ENCODE results near the gene PARP14. TPM values are rescaled to one million over a fixed set of nuclear protein-coding genes. Genes with fewer than 3 reads are reported as not detected.
"Not testable (repeated sequence)": the region's sequence is repeated elsewhere in the genome, so short reads cannot be mapped to it uniquely, and the experiment has no call there.

The PARP14 gene
- total RNA-seq, 4 donors from 2014 or later, result 35.9 to 211 (median 56.7) TPM

DNA sequence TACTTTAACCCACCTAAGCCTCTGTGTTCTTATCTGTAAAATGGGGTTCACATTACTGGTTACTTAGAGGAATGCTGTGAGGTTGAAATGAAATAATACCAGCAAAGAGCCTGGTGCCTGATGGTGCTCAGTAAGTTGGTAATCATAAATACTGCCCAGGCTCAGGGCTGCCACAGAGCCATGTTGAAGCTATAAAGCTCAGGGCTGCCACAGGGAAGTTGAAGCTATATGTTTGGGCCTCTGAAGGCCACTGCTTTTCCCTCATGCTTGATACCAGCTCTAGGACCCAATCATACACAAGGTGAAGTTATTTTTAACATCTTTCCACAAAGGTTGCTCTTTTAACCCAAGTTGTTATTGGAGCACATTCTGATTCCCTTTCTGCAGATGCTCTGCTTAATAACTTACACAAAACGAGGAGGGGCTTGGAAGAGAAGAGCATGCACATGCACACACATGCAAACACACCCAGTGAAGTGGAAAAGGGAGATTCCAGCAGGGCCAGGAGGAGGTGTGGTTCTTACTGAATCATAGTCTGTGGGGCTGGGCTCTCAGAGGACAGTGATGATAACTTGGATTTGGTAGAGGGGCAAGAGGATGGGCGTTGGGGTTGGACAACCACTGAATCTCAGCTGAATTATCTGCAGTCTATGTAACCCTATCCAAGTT lies 17.4 kb downstream of the PARP14 start:
- 72 to 89% methylated on average over 2 of the region's 2 CpGs for WGBS, 2 donors (ENCODE audit: low coverage in 1 of 2)
- Histone ChIP-seq H3K36me3 (peaks cover 0 to 48% (median 8%) of the 10 kb centered on the region in 4 donors), H3K27ac (no peak overlapping the region), H3K27me3 (no peaks in the 10 kb centered on the region), H3K4me3 (no peak overlapping the region), H3K4me1 (no peaks in the 10 kb centered on the region), H3K9me3 (no peaks in the 10 kb centered on the region)
- in situ Hi-C loops (cut with MboI; ENCODE audit: low pct_ligation_motif_present in 1 of 4, low pct_unique_long_range_greater_than_20kb in 1 of 4, low sequenced_read_pairs in 3 of 4), result loop anchor here in 2 of 4 donors (25.0 kb wide), 2 partner anchors 286 to 311 kb away; partner anchors contain the start of genes FAM162A (in 1 of the 2), MIX23 (in 1 of the 2) and WDR5B (in 1 of the 2)
- DNase-seq, result no peak
- TF ChIP-seq POLR2AphosphoS5 (IDR thresholded peaks at IDR 0.05) (no peak), EP300 (IDR thresholded peaks at IDR 0.05; ENCODE audit: low read depth) (no peak), POLR2A (IDR thresholded peaks at IDR 0.05) (no peak)
- TF ChIP-seq, protein P1, sequence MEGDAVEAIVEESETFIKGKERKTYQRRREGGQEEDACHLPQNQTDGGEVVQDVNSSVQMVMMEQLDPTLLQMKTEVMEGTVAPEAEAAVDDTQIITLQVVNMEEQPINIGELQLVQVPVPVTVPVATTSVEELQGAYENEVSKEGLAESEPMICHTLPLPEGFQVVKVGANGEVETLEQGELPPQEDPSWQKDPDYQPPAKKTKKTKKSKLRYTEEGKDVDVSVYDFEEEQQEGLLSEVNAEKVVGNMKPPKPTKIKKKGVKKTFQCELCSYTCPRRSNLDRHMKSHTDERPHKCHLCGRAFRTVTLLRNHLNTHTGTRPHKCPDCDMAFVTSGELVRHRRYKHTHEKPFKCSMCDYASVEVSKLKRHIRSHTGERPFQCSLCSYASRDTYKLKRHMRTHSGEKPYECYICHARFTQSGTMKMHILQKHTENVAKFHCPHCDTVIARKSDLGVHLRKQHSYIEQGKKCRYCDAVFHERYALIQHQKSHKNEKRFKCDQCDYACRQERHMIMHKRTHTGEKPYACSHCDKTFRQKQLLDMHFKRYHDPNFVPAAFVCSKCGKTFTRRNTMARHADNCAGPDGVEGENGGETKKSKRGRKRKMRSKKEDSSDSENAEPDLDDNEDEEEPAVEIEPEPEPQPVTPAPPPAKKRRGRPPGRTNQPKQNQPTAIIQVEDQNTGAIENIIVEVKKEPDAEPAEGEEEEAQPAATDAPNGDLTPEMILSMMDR (IDR thresholded peaks at IDR 0.05), result no peak
- intact Hi-C loops (cut with DNase I; ENCODE audit: low total_unique reads), result no loop called here

GRCh38 chr3:122700193-122700592 lies 19.6 kb downstream of the PARP14 start:
- in situ Hi-C loops (cut with MboI; ENCODE audit: low pct_ligation_motif_present in 1 of 4, low pct_unique_long_range_greater_than_20kb in 1 of 4, low sequenced_read_pairs in 3 of 4), result no loop called here
- Histone ChIP-seq H3K36me3 (peaks cover 0 to 34% (median 8%) of the 10 kb centered on the region in 4 donors), H3K27me3 (no peaks in the 10 kb centered on the region), H3K9me3 (no peaks in the 10 kb centered on the region), H3K27ac (no peak overlapping the region), H3K4me1 (no peaks in the 10 kb centered on the region), H3K4me3 (no peak overlapping the region)
- DNase-seq, result no peak
- 75 to 79% methylated on average over 2 of the region's 2 CpGs for whole genome bisulfite sequencing, 2 donors (ENCODE audit: low coverage in 1 of 2)
- intact Hi-C loops (cut with DNase I; ENCODE audit: low total_unique reads), result no loop called here
- TF ChIP-seq POLR2A (IDR thresholded peaks at IDR 0.05) (no peak), EP300 (IDR thresholded peaks at IDR 0.05; ENCODE audit: low read depth) (no peak), POLR2AphosphoS5 (IDR thresholded peaks at IDR 0.05) (no peak)
- TF ChIP-seq, protein P1 (IDR thresholded peaks at IDR 0.05), result no peak

DNA sequence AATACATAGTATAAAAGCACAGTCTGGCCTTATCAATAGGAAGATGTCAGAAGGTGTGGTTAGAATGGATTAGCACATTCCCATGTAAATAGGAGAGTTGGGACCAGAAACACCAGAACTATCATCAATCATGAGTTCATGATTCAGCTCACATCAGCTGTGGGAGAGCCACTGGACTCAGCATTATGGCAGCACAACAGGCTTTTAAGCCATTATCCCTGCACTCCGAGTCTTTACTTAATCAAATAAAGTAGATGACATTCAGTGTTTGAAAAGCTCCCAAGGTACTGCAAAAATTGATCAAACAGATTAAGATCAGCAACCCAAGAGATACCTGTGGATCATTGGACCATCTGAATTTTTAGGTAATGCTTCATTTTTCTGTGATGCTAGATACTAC lies 24.7 kb downstream of the PARP14 start:
- in situ Hi-C loops (cut with MboI; ENCODE audit: low pct_ligation_motif_present in 1 of 4, low pct_unique_long_range_greater_than_20kb in 1 of 4, low sequenced_read_pairs in 3 of 4), result no loop called here
- no peaks in the 10 kb centered on the region for H3K9me3 ChIP-seq
- no peak overlapping the region for H3K4me3 ChIP-seq

DNA sequence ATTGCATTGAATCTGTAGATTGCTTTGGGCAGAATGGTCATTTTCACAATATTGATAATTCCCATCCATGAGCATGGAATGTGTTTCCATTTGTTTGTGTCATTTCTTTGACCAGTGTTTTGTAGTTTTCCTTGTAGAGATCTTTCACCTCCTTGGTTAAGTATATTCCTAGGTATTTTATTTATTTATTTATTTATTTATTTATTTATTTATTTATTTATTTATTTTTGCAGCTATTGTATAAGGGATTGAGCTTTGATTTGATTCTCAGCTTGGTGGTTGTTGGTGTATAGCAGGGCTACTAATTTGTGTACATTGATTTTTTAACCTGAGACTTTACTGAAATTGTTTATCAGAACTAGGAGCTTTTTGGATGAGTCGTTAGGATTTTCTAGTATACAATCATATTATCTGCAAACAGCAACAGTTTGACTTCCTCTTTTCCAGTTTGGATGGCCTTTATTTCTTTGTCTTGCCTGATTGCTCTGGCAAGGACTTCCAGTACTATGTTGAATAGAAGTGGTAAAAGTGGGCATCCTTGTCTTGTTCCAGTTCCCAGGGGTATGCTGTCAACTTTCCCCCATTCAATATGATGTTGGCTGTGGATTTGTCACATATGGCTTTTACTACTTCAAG lies 30.1 kb downstream of the PARP14 start:
- in situ Hi-C loops (cut with MboI; ENCODE audit: low pct_ligation_motif_present in 1 of 4, low pct_unique_long_range_greater_than_20kb in 1 of 4, low sequenced_read_pairs in 3 of 4); H3K4me1 ChIP-seq; H3K9me3 ChIP-seq; intact Hi-C loops (cut with DNase I; ENCODE audit: low total_unique reads); H3K27ac ChIP-seq; H3K27me3 ChIP-seq; H3K4me3 ChIP-seq; DNase-seq: not testable (repeated sequence)
- peaks cover 0 to 48% (median 21%) of the 10 kb centered on the region in 4 donors for H3K36me3 ChIP-seq
- 93 to 100% methylated on average over 1 of the region's 1 CpG for WGBS, 2 donors (ENCODE audit: low coverage in 1 of 2)

More for the DNA sequence above, 24.7 kb downstream of the PARP14 start:
- H3K27me3 ChIP-seq, result no peaks in the 10 kb centered on the region
- peaks cover 0 to 25% (median 3%) of the 10 kb centered on the region in 4 donors for H3K36me3 ChIP-seq
- WGBS, 2 donors (ENCODE audit: low coverage in 1 of 2), result 90 to 100% methylated on average over 1 of the region's 1 CpG
- no peak for TF ChIP-seq EP300 (IDR thresholded peaks at IDR 0.05; ENCODE audit: low read depth)
- TF ChIP-seq, protein P1 (IDR thresholded peaks at IDR 0.05), result no peak
- no peak for TF ChIP-seq POLR2AphosphoS5 (IDR thresholded peaks at IDR 0.05)
- TF ChIP-seq POLR2A (IDR thresholded peaks at IDR 0.05), result no peak
- no peak for DNase-seq
- no peak overlapping the region for H3K27ac ChIP-seq
- intact Hi-C loops (cut with DNase I; ENCODE audit: low total_unique reads), result no loop called here
- no peaks in the 10 kb centered on the region for H3K4me1 ChIP-seq

Measured in transverse colon (tissue), 4 donors.